ENCODE measurements around the gene GOLGA1. TPM values are rescaled to one million over a fixed set of nuclear protein-coding genes. Genes with fewer than 3 reads are reported as not detected.

The GOLGA1 gene
- total and polyA plus RNA-seq, 2 of the 13 experiments (the other 11 are each of a cell fraction or from before 2014, with no cell fraction given), result 12.7 to 15.9 TPM

DNA sequence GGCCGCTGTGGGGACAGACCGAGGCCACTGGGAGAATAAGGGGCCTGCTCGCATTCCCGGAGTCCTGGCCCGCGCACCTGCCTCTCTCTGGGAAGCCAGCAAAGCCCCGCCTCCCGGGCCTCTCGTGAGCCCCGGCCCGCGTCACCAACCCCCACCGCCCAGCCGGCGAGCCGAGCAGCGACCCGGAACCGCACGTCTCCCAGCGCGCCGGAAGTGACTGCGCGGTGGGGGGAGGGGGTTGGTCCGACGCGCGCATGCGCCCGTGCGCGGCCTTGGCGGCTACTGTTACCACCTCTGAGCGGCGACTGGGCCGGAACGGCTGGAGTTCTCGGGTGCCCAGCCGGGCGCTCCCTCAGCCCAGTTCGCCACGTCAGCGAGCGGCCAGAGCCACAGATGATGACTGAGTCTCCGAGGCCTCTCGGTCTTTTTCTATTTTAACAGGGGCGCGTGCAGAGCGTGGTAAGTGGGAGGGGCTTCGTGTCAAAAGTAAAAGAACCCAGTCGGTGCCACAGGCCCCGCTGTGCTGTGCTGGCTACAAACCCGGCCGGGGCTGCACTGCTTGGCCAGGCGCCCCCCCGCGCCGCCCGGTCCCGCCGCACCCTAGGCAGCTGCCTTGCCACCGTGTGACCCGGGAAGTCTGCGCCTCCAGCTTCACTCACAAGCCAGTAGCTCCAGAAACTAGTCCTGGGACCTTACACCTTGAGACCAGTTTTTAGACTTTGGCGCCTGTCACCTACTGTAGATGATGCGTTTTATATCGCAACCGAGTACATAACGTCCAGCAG, at the start of gene GOLGA1 (continued):
- peak; percentile 65; the same call in 1 of the 2 replicates for TF ChIP-seq ZSCAN31 (CRISPR knock-in tag; IDR thresholded peaks at IDR 0.05; ENCODE audit: low read depth)
- TF ChIP-seq SAP130 (CRISPR knock-in tag; IDR thresholded peaks at IDR 0.05; ENCODE audit: low read depth), result peak; percentile 91
- no peak for TF ChIP-seq ATF7 (IDR thresholded peaks at IDR 0.05)
- TF ChIP-seq ATF7 (CRISPR knock-in tag; IDR thresholded peaks at IDR 0.05), result no peak
- TF ChIP-seq, protein P1, sequence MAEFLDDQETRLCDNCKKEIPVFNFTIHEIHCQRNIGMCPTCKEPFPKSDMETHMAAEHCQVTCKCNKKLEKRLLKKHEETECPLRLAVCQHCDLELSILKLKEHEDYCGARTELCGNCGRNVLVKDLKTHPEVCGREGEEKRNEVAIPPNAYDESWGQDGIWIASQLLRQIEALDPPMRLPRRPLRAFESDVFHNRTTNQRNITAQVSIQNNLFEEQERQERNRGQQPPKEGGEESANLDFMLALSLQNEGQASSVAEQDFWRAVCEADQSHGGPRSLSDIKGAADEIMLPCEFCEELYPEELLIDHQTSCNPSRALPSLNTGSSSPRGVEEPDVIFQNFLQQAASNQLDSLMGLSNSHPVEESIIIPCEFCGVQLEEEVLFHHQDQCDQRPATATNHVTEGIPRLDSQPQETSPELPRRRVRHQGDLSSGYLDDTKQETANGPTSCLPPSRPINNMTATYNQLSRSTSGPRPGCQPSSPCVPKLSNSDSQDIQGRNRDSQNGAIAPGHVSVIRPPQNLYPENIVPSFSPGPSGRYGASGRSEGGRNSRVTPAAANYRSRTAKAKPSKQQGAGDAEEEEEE (CRISPR knock-in tag; IDR thresholded peaks at IDR 0.05; ENCODE audit: borderline replicate concordance), result no peak
- TF ChIP-seq ZNF615 (CRISPR knock-in tag; IDR thresholded peaks at IDR 0.05; ENCODE audit: borderline replicate concordance), result peak; percentile 82; the same call in 1 of the 2 replicates
- TF ChIP-seq, protein P2, sequence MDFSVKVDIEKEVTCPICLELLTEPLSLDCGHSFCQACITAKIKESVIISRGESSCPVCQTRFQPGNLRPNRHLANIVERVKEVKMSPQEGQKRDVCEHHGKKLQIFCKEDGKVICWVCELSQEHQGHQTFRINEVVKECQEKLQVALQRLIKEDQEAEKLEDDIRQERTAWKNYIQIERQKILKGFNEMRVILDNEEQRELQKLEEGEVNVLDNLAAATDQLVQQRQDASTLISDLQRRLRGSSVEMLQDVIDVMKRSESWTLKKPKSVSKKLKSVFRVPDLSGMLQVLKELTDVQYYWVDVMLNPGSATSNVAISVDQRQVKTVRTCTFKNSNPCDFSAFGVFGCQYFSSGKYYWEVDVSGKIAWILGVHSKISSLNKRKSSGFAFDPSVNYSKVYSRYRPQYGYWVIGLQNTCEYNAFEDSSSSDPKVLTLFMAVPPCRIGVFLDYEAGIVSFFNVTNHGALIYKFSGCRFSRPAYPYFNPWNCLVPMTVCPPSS (IDR thresholded peaks at IDR 0.05), result no peak
- TF ChIP-seq PRPF4 (IDR thresholded peaks at IDR 0.05; ENCODE audit: low read depth, low read length, poor library complexity, severe bottlenecking), result no peak
- peak; percentile 85 for TF ChIP-seq ELF3 (CRISPR knock-in tag; IDR thresholded peaks at IDR 0.05)
- no peak for TF ChIP-seq JUNB (CRISPR knock-in tag; IDR thresholded peaks at IDR 0.05; ENCODE audit: borderline replicate concordance)
- TF ChIP-seq ZNF367 (CRISPR knock-in tag; IDR thresholded peaks at IDR 0.05; ENCODE audit: borderline replicate concordance), result no peak
- TF ChIP-seq, protein P3, sequence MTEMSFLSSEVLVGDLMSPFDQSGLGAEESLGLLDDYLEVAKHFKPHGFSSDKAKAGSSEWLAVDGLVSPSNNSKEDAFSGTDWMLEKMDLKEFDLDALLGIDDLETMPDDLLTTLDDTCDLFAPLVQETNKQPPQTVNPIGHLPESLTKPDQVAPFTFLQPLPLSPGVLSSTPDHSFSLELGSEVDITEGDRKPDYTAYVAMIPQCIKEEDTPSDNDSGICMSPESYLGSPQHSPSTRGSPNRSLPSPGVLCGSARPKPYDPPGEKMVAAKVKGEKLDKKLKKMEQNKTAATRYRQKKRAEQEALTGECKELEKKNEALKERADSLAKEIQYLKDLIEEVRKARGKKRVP (CRISPR knock-in tag; IDR thresholded peaks at IDR 0.05), result 0 out of 4 replicates have a peak, but pooled peaks of 1 of the 2 experiments have one; percentile 21
- TF ChIP-seq, protein P4, sequence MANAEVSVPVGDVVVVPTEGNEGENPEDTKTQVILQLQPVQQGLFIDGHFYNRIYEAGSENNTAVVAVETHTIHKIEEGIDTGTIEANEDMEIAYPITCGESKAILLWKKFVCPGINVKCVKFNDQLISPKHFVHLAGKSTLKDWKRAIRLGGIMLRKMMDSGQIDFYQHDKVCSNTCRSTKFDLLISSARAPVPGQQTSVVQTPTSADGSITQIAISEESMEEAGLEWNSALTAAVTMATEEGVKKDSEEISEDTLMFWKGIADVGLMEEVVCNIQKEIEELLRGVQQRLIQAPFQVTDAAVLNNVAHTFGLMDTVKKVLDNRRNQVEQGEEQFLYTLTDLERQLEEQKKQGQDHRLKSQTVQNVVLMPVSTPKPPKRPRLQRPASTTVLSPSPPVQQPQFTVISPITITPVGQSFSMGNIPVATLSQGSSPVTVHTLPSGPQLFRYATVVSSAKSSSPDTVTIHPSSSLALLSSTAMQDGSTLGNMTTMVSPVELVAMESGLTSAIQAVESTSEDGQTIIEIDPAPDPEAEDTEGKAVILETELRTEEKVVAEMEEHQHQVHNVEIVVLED (CRISPR knock-in tag; IDR thresholded peaks at IDR 0.05; ENCODE audit: borderline replicate concordance), result peak; percentile 92
- TF ChIP-seq KDM6A (CRISPR knock-in tag; IDR thresholded peaks at IDR 0.05; ENCODE audit: low read depth), result no peak
- TF ChIP-seq, protein P5, sequence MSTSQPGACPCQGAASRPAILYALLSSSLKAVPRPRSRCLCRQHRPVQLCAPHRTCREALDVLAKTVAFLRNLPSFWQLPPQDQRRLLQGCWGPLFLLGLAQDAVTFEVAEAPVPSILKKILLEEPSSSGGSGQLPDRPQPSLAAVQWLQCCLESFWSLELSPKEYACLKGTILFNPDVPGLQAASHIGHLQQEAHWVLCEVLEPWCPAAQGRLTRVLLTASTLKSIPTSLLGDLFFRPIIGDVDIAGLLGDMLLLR (CRISPR knock-in tag; IDR thresholded peaks at IDR 0.05), result peak; percentile 31; the same call in 1 of the 2 replicates
- no peak for TF ChIP-seq ZNF382 (CRISPR knock-in tag; IDR thresholded peaks at IDR 0.05; ENCODE audit: borderline replicate concordance)
- no peak; the same call in 1 of the 2 replicates for TF ChIP-seq NCOA2 (CRISPR knock-in tag; IDR thresholded peaks at IDR 0.05)
- peak; percentile 16; the same call in 1 of the 2 replicates for TF ChIP-seq HMG20A (CRISPR knock-in tag; IDR thresholded peaks at IDR 0.05; ENCODE audit: borderline replicate concordance)
- no peak for TF ChIP-seq HNRNPH1 (optimal IDR thresholded peaks at IDR 0.05; ENCODE audit: low read depth, low read length)
- TF ChIP-seq, protein P6, sequence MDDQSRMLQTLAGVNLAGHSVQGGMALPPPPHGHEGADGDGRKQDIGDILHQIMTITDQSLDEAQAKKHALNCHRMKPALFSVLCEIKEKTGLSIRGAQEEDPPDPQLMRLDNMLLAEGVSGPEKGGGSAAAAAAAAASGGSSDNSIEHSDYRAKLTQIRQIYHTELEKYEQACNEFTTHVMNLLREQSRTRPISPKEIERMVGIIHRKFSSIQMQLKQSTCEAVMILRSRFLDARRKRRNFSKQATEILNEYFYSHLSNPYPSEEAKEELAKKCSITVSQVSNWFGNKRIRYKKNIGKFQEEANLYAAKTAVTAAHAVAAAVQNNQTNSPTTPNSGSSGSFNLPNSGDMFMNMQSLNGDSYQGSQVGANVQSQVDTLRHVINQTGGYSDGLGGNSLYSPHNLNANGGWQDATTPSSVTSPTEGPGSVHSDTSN (CRISPR knock-in tag; IDR thresholded peaks at IDR 0.05; ENCODE audit: borderline replicate concordance), result no peak
- TF ChIP-seq RBAK (CRISPR knock-in tag; IDR thresholded peaks at IDR 0.05), result no peak
- TF ChIP-seq ZNF550 (CRISPR knock-in tag; IDR thresholded peaks at IDR 0.05; ENCODE audit: borderline replicate concordance), result no peak

All from HepG2 (cell line).